8988T (cell line): ENCODE data around the gene PPRC1.
"Not testable (repeated sequence)": the region's sequence is repeated elsewhere in the genome, so short reads cannot be mapped to it uniquely, and the experiment has no call there.

ENCODE experiments used
- DNase-seq: peaks from one replicate; pipeline ENCODE4 v3.0.0; 2011

PPRC1 gene

DNA sequence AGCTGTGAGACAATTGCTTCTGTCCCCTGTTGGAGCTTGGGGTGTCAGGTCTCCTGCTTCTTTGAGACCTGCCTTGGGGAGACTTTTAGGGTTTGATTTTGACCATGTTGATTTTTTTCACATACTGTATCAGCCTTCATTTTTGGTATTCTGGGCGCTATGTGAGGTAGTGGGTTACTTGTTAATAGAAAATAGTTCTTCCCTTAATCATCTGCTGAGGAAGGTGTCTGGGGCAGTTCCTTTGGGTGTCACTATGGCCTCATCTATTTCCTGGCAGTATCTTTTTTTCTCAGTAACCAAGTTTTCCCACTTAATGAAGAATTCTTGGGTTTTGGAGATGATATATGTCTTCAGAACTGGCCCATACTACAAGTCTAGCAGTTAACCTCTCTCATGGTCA is 14.7 kb downstream of the PPRC1 start:
- DNase-seq = no peak

GRCh38 chr10:102148275-102148674 is 15.4 kb downstream of the PPRC1 start:
- DNase-seq = no peak

DNA sequence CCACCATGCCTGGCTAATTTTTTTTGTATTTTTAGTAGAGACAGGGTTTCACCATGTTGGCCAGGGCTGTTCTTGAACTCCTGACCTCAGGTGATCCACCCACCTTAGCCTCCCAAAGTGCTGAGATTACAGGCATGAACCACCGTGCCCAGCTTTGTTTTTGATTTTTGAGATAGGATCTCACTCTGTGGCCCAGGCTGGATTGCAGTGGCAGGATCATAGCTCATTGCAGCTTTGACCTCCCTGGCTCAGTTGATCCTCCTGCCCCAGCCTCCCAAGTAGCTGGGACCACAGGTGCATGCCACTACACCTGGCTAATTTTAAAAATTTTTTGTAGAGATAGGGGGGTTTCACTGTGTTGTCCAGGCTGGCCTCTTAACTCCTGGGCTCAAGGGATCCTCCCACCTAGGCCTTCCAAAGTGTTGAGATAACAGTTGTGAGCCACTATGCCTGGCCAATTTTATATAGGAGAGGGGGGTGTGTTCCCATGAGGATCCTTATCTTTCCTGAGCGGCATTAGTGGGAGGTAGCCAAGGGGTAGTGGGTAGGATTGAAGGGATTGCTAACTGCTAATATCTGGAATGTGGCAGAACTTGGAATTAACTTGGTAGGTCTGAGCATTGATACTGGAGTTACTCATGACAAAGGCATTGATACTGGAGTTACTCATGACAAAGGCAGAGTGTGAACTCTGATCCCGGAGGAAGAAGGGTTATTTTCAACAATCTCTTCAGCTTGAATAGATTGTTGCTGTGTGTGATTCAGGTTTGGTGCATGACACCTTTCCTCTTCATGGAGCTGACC is 18.3 kb downstream of the PPRC1 start:
- DNase-seq = no peak

- peak; percentile 69 for DNase-seq
Measured at GRCh38 chr10:102151774-102152544, 19.1 kb downstream of the PPRC1 start, which contains the start of gene NOLC1. NOLC1 (plus strand) TSS chr10:102152389; CDS start chr10:102152411, 22 bp downstream.

- no peak for DNase-seq
Measured at GRCh38 chr10:102152545-102152890, 19.7 kb downstream of the PPRC1 start.

DNA sequence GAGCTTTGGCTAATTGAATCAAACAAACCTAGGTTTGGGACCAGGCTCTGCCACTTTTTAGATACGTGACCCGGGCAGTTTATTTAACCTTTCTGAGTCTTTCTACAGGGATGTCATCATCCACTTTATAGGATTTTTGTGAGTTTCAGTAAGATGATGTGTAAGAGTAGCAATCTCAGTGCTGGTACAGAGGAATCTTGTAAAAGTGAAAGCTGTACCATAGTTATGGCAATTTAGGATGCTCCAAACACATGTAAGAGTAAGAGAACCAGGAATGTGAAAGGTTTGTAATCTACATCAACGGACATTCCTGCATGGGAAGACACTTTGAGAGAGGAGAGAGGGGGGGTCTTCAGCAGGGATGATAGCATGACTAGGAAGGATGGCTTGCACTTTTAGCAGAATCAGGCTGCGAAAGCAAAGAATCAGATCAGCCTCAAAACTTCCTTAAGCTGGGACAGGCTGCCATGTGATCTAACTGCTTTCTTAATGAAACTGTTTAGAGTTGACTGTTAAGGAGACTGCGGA is 20.3 kb downstream of the PPRC1 start:
- DNase-seq = no peak

DNA sequence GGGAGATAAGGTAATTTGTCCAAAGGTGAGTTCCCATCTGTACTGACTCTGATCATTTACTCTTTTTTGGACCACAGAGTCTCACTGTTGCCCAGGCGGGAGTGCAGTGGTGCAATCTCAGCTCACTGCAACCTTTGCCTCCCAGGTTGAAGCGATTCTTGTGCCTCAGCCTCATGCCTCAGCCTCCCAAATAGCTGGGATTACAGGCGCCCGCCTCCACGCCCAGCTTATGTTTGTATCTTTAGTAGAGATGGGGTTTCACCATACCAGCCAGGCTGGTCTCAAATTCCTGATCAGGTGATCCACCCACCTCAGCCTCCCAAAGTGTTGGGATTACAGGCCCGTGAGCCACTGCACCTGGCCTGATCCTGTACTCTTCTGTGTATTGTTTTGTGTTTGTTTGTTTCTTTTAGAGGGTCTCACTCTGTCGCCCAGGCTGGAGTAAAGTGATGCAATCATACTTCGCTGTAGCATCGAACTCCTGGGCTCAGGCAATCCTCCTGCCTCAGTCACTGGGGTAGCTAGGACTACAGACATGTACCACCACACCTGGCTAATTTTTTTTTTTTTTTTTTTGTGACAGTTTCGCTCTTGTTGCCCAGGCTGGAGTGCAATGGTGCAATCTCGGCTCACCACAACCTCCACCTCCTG is 21.8 kb downstream of the PPRC1 start:
- no peak for DNase-seq

GRCh38 chr10:102157224-102157623 is 24.4 kb downstream of the PPRC1 start:
- no peak for DNase-seq

DNA sequence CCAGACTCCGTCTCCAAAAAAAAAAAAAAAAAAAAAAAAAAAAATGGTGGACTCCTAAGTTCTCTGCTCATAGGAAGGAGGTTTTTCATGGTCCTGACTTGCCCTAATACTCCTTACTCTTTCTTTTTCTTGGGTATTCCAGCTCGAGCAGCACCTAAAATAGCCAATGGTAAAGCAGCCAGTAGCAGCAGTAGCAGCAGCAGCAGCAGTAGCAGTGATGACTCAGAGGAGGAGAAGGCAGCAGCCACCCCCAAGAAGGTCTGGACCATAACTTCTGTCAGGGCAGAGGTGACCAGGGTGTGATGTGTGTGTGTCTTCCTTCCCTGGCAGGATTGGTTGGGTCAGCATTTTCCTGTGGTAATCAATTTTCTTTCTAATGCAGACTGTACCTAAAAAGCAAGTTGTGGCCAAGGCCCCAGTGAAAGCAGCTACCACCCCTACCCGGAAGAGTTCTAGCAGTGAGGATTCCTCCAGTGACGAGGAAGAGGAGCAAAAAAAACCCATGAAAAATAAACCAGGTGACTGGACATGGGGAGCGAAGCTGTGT is 26.3 kb downstream of the PPRC1 start:
- no peak for DNase-seq

GRCh38 chr10:102159831-102160230 is 27.0 kb downstream of the PPRC1 start:
- DNase-seq = no peak

GRCh38 chr10:102163342-102163989 is 30.6 kb downstream of the PPRC1 start:
- DNase-seq = no peak

GRCh38 chr10:102167861-102168260 is 35.0 kb downstream of the PPRC1 start:
- DNase-seq = no peak

DNA sequence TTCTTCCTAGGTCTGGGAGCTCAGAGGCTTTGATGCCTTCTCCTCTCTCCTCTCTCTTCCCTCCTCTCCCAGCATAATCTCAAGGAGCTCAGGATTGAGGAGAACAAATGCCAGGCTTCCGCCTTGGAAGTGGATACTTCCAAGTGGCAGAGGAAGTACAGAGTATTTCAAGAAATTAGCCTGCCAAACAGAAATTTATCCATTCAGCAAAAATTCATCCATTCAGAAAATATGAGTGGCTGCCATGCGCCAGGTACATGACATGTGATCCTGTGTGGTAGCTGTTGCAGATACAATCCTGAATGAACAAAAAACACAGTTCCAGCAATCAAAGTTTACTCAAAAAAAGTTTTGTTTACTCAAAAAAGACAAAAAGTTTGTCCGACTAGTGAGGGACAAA is 37.8 kb downstream of the PPRC1 start:
- no peak for DNase-seq

- DNase-seq = no peak
Measured at GRCh38 chr10:102172288-102172687, 39.4 kb downstream of the PPRC1 start.

- DNase-seq = no peak
Measured at GRCh38 chr10:102175415-102175814, 42.6 kb downstream of the PPRC1 start.

- DNase-seq = no peak
Measured at GRCh38 chr10:102184606-102185005, 51.8 kb downstream of the PPRC1 start.

DNA sequence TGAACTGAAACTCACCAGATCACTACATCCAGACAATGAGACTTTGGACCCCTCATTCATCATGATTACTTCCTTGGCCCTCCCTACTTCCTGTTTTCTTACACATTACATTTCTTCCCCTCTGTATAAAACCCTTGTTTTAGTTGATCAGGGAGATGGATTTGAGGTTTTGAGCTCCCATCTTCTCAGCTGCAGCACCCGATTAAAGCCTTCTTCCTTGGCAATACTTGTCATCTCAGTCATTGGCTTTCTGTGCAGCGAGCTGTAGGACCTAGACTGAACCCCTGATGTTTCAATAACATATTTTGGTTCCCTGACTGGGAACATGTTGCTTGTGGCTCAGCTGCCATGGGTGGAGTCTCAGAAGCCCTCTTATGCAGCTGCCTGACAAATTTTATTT is 52.4 kb downstream of the PPRC1 start:
- no peak for DNase-seq

- no peak for DNase-seq
Measured at GRCh38 chr10:102185811-102186527, 53.1 kb downstream of the PPRC1 start.

- DNase-seq = no peak
Measured at GRCh38 chr10:102188298-102188940, 55.6 kb downstream of the PPRC1 start.

DNA sequence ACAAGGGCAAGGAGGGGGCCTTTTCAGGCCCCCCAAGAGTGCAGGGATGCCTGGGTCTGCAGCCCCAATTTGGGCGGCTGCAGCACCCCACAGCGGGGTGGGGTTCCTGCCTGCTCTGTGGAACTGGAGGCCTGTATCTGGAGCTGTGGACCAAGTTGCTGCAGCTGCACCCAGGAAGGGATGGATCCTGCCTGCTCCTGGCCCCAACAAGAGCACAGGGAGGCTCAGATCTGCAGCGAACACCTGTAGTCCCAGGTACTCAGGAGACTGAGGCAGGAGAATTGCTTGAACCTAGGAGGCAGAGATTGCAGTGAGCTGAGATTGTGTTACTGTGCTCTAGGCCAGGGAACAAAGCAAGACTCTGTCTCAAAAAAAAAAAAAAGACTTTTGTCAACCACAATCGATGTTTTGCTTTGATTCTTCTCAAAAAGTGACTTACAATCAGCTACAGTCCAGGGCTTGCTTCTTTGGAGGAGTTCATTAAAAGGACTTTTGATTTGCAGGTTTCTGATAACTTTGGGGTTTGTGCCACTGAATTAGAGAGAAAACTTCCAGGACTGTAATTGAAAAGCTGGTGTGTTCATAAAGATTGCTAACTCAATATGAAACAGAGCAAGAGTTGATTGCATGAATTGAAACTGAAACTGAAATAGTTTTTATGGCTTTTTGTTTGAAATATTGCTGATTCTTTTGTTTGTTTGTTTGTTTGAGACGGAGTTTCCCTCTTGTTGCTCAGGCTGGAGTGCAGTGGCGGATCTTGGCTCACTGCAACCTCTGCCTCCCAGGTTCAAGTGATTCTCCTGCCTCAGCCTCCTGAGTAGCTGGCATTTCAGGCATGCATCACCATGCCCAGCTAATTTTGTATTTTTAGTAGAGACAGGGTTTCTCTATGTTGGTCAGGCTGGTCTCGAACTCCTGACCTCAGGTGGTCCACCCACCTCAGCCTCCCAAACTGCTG is 56.4 kb downstream of the PPRC1 start:
- DNase-seq = not testable (repeated sequence)
